ENCODE results near the gene RHEX. TPM values are rescaled to one million over a fixed set of nuclear protein-coding genes. Genes with fewer than 3 reads are reported as not detected.

RHEX gene
- polyA plus RNA-seq, 1 of the 3 experiments (the other 2 are of a cell fraction): not detected

DNA sequence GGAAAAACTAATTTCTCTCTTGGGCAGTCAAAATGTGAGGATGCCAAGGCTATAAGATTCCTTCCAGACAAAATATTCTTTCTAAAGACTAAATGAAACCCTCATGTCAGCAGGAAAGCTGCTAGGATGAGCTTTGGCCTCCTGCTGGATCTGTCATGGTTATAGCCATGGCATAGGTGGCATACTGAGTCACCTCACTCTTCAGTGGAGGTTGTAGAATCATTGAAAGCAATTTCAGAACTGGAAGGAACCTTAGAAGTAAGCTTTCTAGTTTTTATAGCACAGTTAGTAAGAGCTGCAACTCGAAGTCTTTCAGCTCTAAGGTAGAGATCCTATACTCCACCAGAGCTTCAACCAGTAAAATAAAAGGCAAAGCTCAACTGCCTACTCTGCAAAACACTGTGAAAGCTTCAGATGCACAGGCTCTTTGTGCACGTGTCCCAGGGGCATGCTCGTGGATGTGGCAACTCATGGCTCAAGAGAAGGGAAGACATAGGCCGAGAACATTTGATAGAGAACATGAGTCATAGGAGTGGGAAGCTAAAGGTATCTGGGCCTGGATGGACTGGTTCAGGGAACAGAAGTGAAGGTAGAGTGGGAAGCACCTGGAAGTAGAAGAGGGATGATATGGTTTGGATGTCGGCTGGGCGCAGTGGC lies 58.4 kb downstream of the RHEX start (continued):
- TF ChIP-seq, protein P1, sequence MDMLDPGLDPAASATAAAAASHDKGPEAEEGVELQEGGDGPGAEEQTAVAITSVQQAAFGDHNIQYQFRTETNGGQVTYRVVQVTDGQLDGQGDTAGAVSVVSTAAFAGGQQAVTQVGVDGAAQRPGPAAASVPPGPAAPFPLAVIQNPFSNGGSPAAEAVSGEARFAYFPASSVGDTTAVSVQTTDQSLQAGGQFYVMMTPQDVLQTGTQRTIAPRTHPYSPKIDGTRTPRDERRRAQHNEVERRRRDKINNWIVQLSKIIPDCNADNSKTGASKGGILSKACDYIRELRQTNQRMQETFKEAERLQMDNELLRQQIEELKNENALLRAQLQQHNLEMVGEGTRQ (IDR thresholded peaks at IDR 0.05; ENCODE audit: borderline replicate concordance, low read depth, low read length): no peak
- no peak for TF ChIP-seq EP300 (IDR thresholded peaks at IDR 0.05; ENCODE audit: borderline replicate concordance in 1 of 2, low read depth in 1 of 2, low read length in 1 of 2)
- TF ChIP-seq POLR2AphosphoS5 (IDR thresholded peaks at IDR 0.05; ENCODE audit: low read depth, low read length): no peak
- TF ChIP-seq RAD21 (IDR thresholded peaks at IDR 0.05; ENCODE audit: low read length): no peak
- TF ChIP-seq FOXM1 (IDR thresholded peaks at IDR 0.05; ENCODE audit: low read depth): no peak
- TF ChIP-seq, protein P2, sequence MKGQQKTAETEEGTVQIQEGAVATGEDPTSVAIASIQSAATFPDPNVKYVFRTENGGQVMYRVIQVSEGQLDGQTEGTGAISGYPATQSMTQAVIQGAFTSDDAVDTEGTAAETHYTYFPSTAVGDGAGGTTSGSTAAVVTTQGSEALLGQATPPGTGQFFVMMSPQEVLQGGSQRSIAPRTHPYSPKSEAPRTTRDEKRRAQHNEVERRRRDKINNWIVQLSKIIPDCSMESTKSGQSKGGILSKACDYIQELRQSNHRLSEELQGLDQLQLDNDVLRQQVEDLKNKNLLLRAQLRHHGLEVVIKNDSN (IDR thresholded peaks at IDR 0.05; ENCODE audit: borderline replicate concordance, low read depth): no peak
- no peak for TF ChIP-seq RCOR1 (IDR thresholded peaks at IDR 0.05; ENCODE audit: low read length)

DNA sequence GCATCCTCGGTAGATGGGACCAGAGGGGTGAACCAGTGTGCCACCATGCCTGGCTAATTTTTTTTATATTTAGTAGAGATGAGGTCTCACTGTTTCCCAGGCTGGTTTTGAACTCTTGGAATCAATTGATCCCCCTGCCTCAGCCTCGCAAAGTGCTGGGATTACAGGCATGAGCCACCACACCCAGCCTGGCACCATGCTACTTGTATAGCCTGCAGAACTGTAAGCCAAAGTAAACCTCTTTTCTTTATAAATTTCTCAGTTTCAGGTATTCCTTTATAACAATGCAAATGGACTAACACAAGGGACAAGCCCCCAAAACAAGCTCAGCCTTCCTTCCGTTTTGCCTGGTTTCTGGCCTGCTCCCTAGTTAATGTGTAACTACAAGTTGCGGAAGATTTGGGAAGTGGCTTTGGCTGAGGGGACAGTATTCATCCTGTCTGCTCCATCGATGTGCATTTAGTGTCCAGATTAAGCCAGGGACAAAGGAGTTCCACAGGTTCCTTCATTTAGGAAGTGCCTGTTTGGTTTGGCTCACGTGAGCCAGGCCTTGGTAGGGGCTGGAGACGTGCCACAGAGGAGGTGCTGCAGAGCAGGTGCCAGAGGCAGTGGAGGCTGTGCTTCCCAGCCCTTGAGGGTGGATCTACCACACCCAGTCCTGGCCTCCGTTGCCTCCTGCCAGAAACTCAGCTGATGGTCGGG lies 59.8 kb downstream of the RHEX start:
- WGBS (ENCODE audit: low lambda C conversion rate): 48% methylated on average over 6 of the region's 9 CpGs
- no peak overlapping the region for H2AFZ ChIP-seq (ENCODE audit: low read depth)
- H3K9ac ChIP-seq: no peak overlapping the region
- ChIA-PET POLR2A (no interaction called here), CTCF (interaction anchor here (1.0 to 3.0 kb wide), 3 partner anchors 82 to 321 kb away, joined by 3 to 11 read pairs (median 3); no protein-coding TSS in a partner anchor)
- H3K4me3 ChIP-seq (ENCODE audit: low read depth in 2 of 2, low read length in 1 of 2): no peak overlapping the region
- no peaks in the 10 kb centered on the region for H4K20me1 ChIP-seq (ENCODE audit: insufficient read depth)
- H3K27ac ChIP-seq (ENCODE audit: low read depth in 2 of 2, low read length in 1 of 2): no peak overlapping the region
- H3K36me3 ChIP-seq (replicated peaks in 1 of 2; ENCODE audit: control insufficient read depth in 1 of 2, insufficient read depth in 2 of 2, low read length in 1 of 2): no peaks in the 10 kb centered on the region
- DNase-seq: no peak
- no peaks in the 10 kb centered on the region for H3K9me2 ChIP-seq
- no peaks in the 10 kb centered on the region for H3K9me3 ChIP-seq
- TF ChIP-seq TCF12 (IDR thresholded peaks at IDR 0.05): no peak
- TF ChIP-seq TAF1 (IDR thresholded peaks at IDR 0.05; ENCODE audit: borderline replicate concordance, low read depth, low read length): no peak
- H3K79me2 ChIP-seq (ENCODE audit: insufficient read depth): no peaks in the 10 kb centered on the region
- peaks cover 0 to 7% of the 10 kb centered on the region in 2 experiments; a peak in 1 of 4 replicates for H3K4me1 ChIP-seq (ENCODE audit: control insufficient read depth in 1 of 2, insufficient read depth in 2 of 2, low read depth in 1 of 2, low read length in 1 of 2)
- peaks cover 40% of the 10 kb centered on the region for H3K27me3 ChIP-seq (ENCODE audit: insufficient read depth)
- H3K4me2 ChIP-seq: no peak overlapping the region
- H3F3A ChIP-seq (replicated peaks; ENCODE audit: insufficient read depth): no peaks in the 10 kb centered on the region

DNA sequence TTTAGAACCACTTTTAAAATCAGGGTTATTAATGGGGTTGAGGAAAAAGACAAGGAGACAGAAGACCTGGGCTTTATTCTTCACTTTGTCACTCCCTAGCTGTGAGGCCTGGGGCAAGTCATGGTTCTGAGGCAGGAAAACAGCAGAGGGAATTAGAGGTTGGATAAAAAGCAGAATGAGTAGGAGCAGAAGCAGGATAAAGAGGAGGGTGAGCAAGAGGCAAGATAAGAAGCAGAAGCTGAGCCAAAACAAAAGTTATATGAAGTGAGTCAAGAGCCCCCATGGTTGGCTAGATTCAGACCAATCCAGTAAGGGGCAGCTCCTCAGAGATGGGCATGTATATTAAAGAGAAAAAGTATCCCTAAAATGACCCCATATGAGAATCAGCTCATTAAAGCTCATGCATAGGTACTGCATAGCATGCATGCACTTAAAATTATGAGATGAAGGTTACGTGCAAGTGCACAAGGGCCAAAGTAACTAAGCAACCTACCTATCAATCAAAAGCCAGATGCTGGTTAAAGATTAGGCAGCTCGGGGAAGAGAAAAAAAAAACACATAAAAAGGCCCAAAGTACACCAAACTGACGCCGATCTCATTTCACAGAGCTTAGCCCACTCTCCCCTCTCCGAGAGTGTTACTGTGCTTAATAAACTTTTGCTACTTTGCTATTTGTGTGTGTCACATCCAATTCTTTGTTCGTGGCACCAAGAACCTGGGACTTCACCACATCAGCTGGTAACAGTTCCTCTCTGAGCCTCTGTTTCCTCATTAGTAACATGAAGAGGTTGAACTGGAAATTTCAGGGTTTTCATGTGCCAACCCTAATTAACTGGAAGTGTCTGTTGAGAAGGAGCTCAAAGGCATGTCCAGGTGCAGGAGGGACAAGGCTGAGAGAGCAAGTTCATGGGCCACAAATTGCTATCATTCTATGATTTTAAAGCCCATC lies 62.0 kb downstream of the RHEX start:
- no peak for DNase-seq
- 69% methylated on average over 6 of the region's 6 CpGs for WGBS (ENCODE audit: low lambda C conversion rate)
- Histone ChIP-seq H3K27ac (ENCODE audit: low read depth in 2 of 2, low read length in 1 of 2) (no peak overlapping the region), H3K4me1 (ENCODE audit: control insufficient read depth in 1 of 2, insufficient read depth in 2 of 2, low read depth in 1 of 2, low read length in 1 of 2) (peaks cover 0 to 10% of the 10 kb centered on the region in 2 experiments; a peak in 1 of 4 replicates), H2AFZ (ENCODE audit: low read depth) (no peak overlapping the region), H3K4me3 (ENCODE audit: low read depth in 2 of 2, low read length in 1 of 2) (no peak overlapping the region), H3K36me3 (replicated peaks in 1 of 2; ENCODE audit: control insufficient read depth in 1 of 2, insufficient read depth in 2 of 2, low read length in 1 of 2) (no peaks in the 10 kb centered on the region), H3K27me3 (ENCODE audit: insufficient read depth) (peaks cover 35% of the 10 kb centered on the region), H4K20me1 (ENCODE audit: insufficient read depth) (no peaks in the 10 kb centered on the region), H3K4me2 (no peak overlapping the region), H3F3A (replicated peaks; ENCODE audit: insufficient read depth) (no peaks in the 10 kb centered on the region), H3K9me3 (no peaks in the 10 kb centered on the region), H3K9ac (no peak overlapping the region), H3K79me2 (ENCODE audit: insufficient read depth) (no peaks in the 10 kb centered on the region), H3K9me2 (no peaks in the 10 kb centered on the region)
- ChIA-PET POLR2A (no interaction called here), CTCF (interaction anchor here (0.8 to 3.2 kb wide), 7 partner anchors 9 to 323 kb away, joined by 3 to 16 read pairs (median 5); no protein-coding TSS in a partner anchor)
- TF ChIP-seq MXI1 (IDR thresholded peaks at IDR 0.05; ENCODE audit: low read depth, low read length) (no peak), SMC3 (IDR thresholded peaks at IDR 0.05; ENCODE audit: low read depth, low read length) (no peak), TAF1 (IDR thresholded peaks at IDR 0.05; ENCODE audit: borderline replicate concordance, low read depth, low read length) (no peak), POLR2AphosphoS5 (IDR thresholded peaks at IDR 0.05; ENCODE audit: low read depth, low read length) (no peak), FOXJ3 (CRISPR knock-in tag; IDR thresholded peaks at IDR 0.05) (no peak), YY1 (IDR thresholded peaks at IDR 0.05; ENCODE audit: low read depth) (no peak), JUND (IDR thresholded peaks at IDR 0.05) (no peak), RAD21 (IDR thresholded peaks at IDR 0.05; ENCODE audit: low read length) (no peak), RFX5 (IDR thresholded peaks at IDR 0.05; ENCODE audit: low read length) (no peak)
- TF ChIP-seq, protein P3, sequence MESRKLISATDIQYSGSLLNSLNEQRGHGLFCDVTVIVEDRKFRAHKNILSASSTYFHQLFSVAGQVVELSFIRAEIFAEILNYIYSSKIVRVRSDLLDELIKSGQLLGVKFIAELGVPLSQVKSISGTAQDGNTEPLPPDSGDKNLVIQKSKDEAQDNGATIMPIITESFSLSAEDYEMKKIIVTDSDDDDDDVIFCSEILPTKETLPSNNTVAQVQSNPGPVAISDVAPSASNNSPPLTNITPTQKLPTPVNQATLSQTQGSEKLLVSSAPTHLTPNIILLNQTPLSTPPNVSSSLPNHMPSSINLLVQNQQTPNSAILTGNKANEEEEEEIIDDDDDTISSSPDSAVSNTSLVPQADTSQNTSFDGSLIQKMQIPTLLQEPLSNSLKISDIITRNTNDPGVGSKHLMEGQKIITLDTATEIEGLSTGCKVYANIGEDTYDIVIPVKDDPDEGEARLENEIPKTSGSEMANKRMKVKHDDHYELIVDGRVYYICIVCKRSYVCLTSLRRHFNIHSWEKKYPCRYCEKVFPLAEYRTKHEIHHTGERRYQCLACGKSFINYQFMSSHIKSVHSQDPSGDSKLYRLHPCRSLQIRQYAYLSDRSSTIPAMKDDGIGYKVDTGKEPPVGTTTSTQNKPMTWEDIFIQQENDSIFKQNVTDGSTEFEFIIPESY (IDR thresholded peaks at IDR 0.05; ENCODE audit: borderline replicate concordance, low read depth): no peak

Measured in SK-N-SH (cell line).